GM12878 (cell line): ENCODE measurements around the gene CCDC28B.

Experiments used
- CHD1 ChIP-seq: IDR thresholded peaks from 2 replicates; pipeline ENCODE4 v1.6.1; 2012; ENCODE audit warnings: low read depth, low read length, improper control_type of control experiment
- EGR1 ChIP-seq, 2 experiments: IDR thresholded peaks; 1 replicate in 1 of 2; 2 replicates in 1 of 2; pipeline ENCODE4 v1.6.1; 2011 to 2012; ENCODE audit warnings: low read depth in 2 of 2, low read length in 2 of 2, borderline replicate concordance in 1 of 2, mild to moderate bottlenecking in 1 of 2, moderate library complexity in 1 of 2
- ESRRA ChIP-seq: IDR thresholded peaks from 2 replicates; pipeline ENCODE4 v1.6.1; 2012; ENCODE audit warnings: mild to moderate bottlenecking, low read length, improper control_type of control experiment
- JUNB ChIP-seq: IDR thresholded peaks from 2 replicates; pipeline ENCODE4 v1.6.1; 2016; ENCODE audit warnings: antibody characterized with exemption, mild to moderate bottlenecking
- MYC ChIP-seq: IDR thresholded peaks from 2 replicates; pipeline ENCODE4 v1.6.1; 2011; ENCODE audit warnings: mild to moderate bottlenecking, low read length, moderate library complexity, inconsistent platforms; ENCODE audit not compliant: insufficient read depth, insufficient replicate concordance, insufficient read length, severe bottlenecking
- RAD21 ChIP-seq: IDR thresholded peaks from 2 replicates; pipeline ENCODE4 v1.6.1; 2011; ENCODE audit warnings: mild to moderate bottlenecking, low read depth, low read length, moderate library complexity; ENCODE audit not compliant: insufficient read depth
- SIX5 ChIP-seq: IDR thresholded peaks from 2 replicates; pipeline ENCODE4 v1.6.1; 2011; ENCODE audit warnings: mild to moderate bottlenecking, low read depth, low read length, moderate library complexity; ENCODE audit not compliant: severe bottlenecking
- YY1 ChIP-seq: IDR thresholded peaks from 2 replicates; pipeline ENCODE4 v1.6.1; 2011; ENCODE audit warnings: low read depth, mild to moderate bottlenecking, low read length
- TF ChIP-seq, protein P1 (sequence below), 3 experiments: IDR thresholded peaks in 2 of 3; conservative IDR thresholded peaks in 1 of 3; 2 replicates each; pipeline ENCODE4 v1.5.1; 2011; ENCODE audit warnings: low read depth in 3 of 3, low read length in 3 of 3, mild to moderate bottlenecking in 3 of 3, control low read depth in 2 of 3, moderate library complexity in 2 of 3, inconsistent platforms in 1 of 3, mixed read lengths in 1 of 3; ENCODE audit not compliant: control insufficient read depth in 2 of 3, insufficient read depth in 1 of 3; ENCODE audit errors: extremely low read depth in 1 of 3
- TF ChIP-seq, protein P2 (sequence below): fragments of 450-650 bp; IDR thresholded peaks from 2 replicates; pipeline ENCODE4 v1.6.1; 2014; ENCODE audit warnings: mild to moderate bottlenecking

DNA sequence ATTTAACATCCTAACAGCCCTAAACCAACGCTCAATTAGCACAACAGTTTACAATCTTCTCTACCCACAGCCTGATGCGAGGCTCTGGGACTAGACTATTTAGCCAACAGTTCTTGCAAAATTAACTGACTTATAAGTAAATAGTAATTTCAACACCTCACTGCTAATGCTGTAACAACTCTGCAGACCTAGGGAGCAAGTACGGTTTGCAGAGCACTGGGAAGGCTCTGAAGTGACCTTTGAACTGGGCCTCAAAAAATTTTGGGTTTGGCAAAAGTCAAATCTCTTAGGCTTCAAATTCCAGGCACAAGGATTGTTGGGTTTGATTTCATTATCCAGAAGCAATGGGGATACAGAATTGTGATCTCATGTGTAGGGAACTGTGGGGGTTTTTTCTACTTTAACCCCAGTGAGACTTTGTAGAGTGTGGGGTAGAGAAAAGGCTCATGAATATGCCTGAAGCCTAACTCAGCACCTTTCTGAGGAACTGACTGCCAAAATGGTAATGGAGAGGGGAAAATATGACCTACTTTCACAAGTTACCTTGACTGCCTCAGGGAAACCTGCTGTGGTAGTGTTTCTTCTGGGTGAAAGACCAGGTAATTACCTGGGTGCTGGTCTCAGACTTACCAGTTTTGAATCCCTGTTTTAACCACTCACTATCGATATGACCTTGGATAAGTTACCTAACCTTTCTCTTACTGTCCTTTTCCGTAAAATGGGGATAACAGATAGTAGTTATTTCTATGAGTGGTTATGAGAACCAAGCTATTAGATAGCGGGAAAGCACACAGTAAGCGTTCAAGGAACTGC lies 21.8 kb upstream of the CCDC28B start:
- TF ChIP-seq, protein P1, sequence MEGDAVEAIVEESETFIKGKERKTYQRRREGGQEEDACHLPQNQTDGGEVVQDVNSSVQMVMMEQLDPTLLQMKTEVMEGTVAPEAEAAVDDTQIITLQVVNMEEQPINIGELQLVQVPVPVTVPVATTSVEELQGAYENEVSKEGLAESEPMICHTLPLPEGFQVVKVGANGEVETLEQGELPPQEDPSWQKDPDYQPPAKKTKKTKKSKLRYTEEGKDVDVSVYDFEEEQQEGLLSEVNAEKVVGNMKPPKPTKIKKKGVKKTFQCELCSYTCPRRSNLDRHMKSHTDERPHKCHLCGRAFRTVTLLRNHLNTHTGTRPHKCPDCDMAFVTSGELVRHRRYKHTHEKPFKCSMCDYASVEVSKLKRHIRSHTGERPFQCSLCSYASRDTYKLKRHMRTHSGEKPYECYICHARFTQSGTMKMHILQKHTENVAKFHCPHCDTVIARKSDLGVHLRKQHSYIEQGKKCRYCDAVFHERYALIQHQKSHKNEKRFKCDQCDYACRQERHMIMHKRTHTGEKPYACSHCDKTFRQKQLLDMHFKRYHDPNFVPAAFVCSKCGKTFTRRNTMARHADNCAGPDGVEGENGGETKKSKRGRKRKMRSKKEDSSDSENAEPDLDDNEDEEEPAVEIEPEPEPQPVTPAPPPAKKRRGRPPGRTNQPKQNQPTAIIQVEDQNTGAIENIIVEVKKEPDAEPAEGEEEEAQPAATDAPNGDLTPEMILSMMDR (IDR thresholded peaks at IDR 0.05 in 2 of 3, conservative IDR thresholded peaks at IDR 0.05 in 1 of 3; ENCODE audit: control insufficient read depth in 2 of 3, extremely low read depth in 1 of 3, insufficient read depth in 1 of 3, low read depth in 3 of 3, low read length in 3 of 3) = no peak
- no peak for TF ChIP-seq RAD21
- TF ChIP-seq EGR1 (IDR thresholded peaks at IDR 0.05; ENCODE audit: borderline replicate concordance in 1 of 2, low read depth in 2 of 2, low read length in 2 of 2) = no peak
- no peak for TF ChIP-seq YY1
- no peak for TF ChIP-seq JUNB
- no peak for TF ChIP-seq ESRRA
- no peak for TF ChIP-seq SIX5
- no peak for TF ChIP-seq CHD1
- no peak for TF ChIP-seq MYC
- TF ChIP-seq, protein P2, sequence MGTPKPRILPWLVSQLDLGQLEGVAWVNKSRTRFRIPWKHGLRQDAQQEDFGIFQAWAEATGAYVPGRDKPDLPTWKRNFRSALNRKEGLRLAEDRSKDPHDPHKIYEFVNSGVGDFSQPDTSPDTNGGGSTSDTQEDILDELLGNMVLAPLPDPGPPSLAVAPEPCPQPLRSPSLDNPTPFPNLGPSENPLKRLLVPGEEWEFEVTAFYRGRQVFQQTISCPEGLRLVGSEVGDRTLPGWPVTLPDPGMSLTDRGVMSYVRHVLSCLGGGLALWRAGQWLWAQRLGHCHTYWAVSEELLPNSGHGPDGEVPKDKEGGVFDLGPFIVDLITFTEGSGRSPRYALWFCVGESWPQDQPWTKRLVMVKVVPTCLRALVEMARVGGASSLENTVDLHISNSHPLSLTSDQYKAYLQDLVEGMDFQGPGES = no peak
